ENCODE results near the gene USP34. TPM values are rescaled to one million over a fixed set of nuclear protein-coding genes. Genes with fewer than 3 reads are reported as not detected.
"Not testable (repeated sequence)": the region's sequence is repeated elsewhere in the genome, so short reads cannot be mapped to it uniquely, and the experiment has no call there.

USP34 gene
- total and polyA plus RNA-seq, 2 experiments from 2014 or later, result 36.8 to 125 TPM

- no peak for DNase-seq (ENCODE audit: low spot score)
- no peak overlapping the region for H3K27ac ChIP-seq
- H3K9me2 ChIP-seq (replicated peaks; ENCODE audit: insufficient read depth), result no peaks in the 10 kb centered on the region
- no peak overlapping the region for H3K4me3 ChIP-seq
- no peaks in the 10 kb centered on the region for H3K36me3 ChIP-seq (replicated peaks; ENCODE audit: insufficient read depth, low read depth)
- H3K4me1 ChIP-seq (ENCODE audit: insufficient read depth), result no peaks in the 10 kb centered on the region
- no peaks in the 10 kb centered on the region for H4K20me1 ChIP-seq (ENCODE audit: insufficient read depth, poor library complexity, severe bottlenecking)
- TF ChIP-seq EZH2phosphoT487 (IDR thresholded peaks at IDR 0.05; ENCODE audit: low read depth, severe bottlenecking, unreplicated experiment), result no peak
- no peak for TF ChIP-seq CTCF (IDR thresholded peaks at IDR 0.05; ENCODE audit: poor library complexity)
- no peak for TF ChIP-seq EZH2 (IDR thresholded peaks at IDR 0.05; ENCODE audit: borderline replicate concordance)
- 96% methylated on average over 5 of the region's 5 CpGs for WGBS (ENCODE audit: low lambda C conversion rate, missing lambda C conversion rate)
- no peak overlapping the region for H2AFZ ChIP-seq
- no peaks in the 10 kb centered on the region for H3K9me3 ChIP-seq (ENCODE audit: low read depth)
- H3K79me2 ChIP-seq, result no peaks in the 10 kb centered on the region
- H3K4me2 ChIP-seq, result no peak overlapping the region
- H3K27me3 ChIP-seq, result no peaks in the 10 kb centered on the region
Measured at GRCh38 chr2:61157371-61158003, 313.4 kb downstream of the USP34 start.

GRCh38 chr2:61151436-61151835 is 319.5 kb downstream of the USP34 start:
- no peak overlapping the region for H3K4me2 ChIP-seq
- no peaks in the 10 kb centered on the region for H3K27me3 ChIP-seq
- H4K20me1 ChIP-seq (ENCODE audit: insufficient read depth, poor library complexity, severe bottlenecking), result no peaks in the 10 kb centered on the region
- DNase-seq (ENCODE audit: low spot score), result no peak
- H2AFZ ChIP-seq, result no peak overlapping the region
- no peaks in the 10 kb centered on the region for H3K9me2 ChIP-seq (replicated peaks; ENCODE audit: insufficient read depth)
- H3K9me3 ChIP-seq (ENCODE audit: low read depth), result no peaks in the 10 kb centered on the region
- TF ChIP-seq EZH2phosphoT487 (IDR thresholded peaks at IDR 0.05; ENCODE audit: low read depth, severe bottlenecking, unreplicated experiment) (no peak), CTCF (IDR thresholded peaks at IDR 0.05; ENCODE audit: poor library complexity) (no peak), EZH2 (IDR thresholded peaks at IDR 0.05; ENCODE audit: borderline replicate concordance) (no peak)
- no peak overlapping the region for H3K4me3 ChIP-seq
- no peaks in the 10 kb centered on the region for H3K36me3 ChIP-seq (replicated peaks; ENCODE audit: insufficient read depth, low read depth)
- no peak overlapping the region for H3K27ac ChIP-seq
- WGBS (ENCODE audit: low lambda C conversion rate, missing lambda C conversion rate), result 89% methylated on average over 1 of the region's 1 CpG
- H3K79me2 ChIP-seq, result no peaks in the 10 kb centered on the region
- H3K4me1 ChIP-seq (ENCODE audit: insufficient read depth), result no peaks in the 10 kb centered on the region

GRCh38 chr2:61149074-61149473 is 321.8 kb downstream of the USP34 start:
- 94% methylated on average over 6 of the region's 6 CpGs for WGBS (ENCODE audit: low lambda C conversion rate, missing lambda C conversion rate)
- no peaks in the 10 kb centered on the region for H3K4me1 ChIP-seq (ENCODE audit: insufficient read depth)
- no peak overlapping the region for H3K27ac ChIP-seq
- H3K79me2 ChIP-seq, result peaks cover 3% of the 10 kb centered on the region
- TF ChIP-seq CTCF (IDR thresholded peaks at IDR 0.05; ENCODE audit: poor library complexity) (no peak), EZH2phosphoT487 (IDR thresholded peaks at IDR 0.05; ENCODE audit: low read depth, severe bottlenecking, unreplicated experiment) (no peak), EZH2 (IDR thresholded peaks at IDR 0.05; ENCODE audit: borderline replicate concordance) (no peak)
- DNase-seq (ENCODE audit: low spot score), result no peak
- no peak overlapping the region for H3K4me2 ChIP-seq
- no peak overlapping the region for H2AFZ ChIP-seq
- H3K4me3 ChIP-seq, result no peak overlapping the region
- no peaks in the 10 kb centered on the region for H3K9me2 ChIP-seq (replicated peaks; ENCODE audit: insufficient read depth)
- no peaks in the 10 kb centered on the region for H3K36me3 ChIP-seq (replicated peaks; ENCODE audit: insufficient read depth, low read depth)
- H3K27me3 ChIP-seq, result no peaks in the 10 kb centered on the region
- H3K9me3 ChIP-seq (ENCODE audit: low read depth), result no peaks in the 10 kb centered on the region
- H4K20me1 ChIP-seq (ENCODE audit: insufficient read depth, poor library complexity, severe bottlenecking), result no peaks in the 10 kb centered on the region

GRCh38 chr2:61148091-61148490 is 322.8 kb downstream of the USP34 start:
- not testable (repeated sequence) for H3K4me3 ChIP-seq; H3K27ac ChIP-seq; H3K9me2 ChIP-seq (replicated peaks; ENCODE audit: insufficient read depth); H3K79me2 ChIP-seq; H3K4me1 ChIP-seq (ENCODE audit: insufficient read depth); H3K27me3 ChIP-seq; H4K20me1 ChIP-seq (ENCODE audit: insufficient read depth, poor library complexity, severe bottlenecking); H3K4me2 ChIP-seq; H2AFZ ChIP-seq; DNase-seq (ENCODE audit: low spot score); H3K36me3 ChIP-seq (replicated peaks; ENCODE audit: insufficient read depth, low read depth); H3K9me3 ChIP-seq (ENCODE audit: low read depth)
- 99% methylated on average over 5 of the region's 5 CpGs for WGBS (ENCODE audit: low lambda C conversion rate, missing lambda C conversion rate)

All from hepatocyte (in vitro differentiated cells).